HG02798 (cell line): ENCODE results near the gene IL18R1.

ENCODE experiments used
- ATAC-seq: cut with Tn5 transposase; IDR thresholded peaks from one replicate; pipeline ENCODE4 v1.9.1; 2021; ENCODE audit warnings: mild to moderate bottlenecking; ENCODE audit not compliant: unreplicated experiment, poor library complexity

The IL18R1 gene

DNA sequence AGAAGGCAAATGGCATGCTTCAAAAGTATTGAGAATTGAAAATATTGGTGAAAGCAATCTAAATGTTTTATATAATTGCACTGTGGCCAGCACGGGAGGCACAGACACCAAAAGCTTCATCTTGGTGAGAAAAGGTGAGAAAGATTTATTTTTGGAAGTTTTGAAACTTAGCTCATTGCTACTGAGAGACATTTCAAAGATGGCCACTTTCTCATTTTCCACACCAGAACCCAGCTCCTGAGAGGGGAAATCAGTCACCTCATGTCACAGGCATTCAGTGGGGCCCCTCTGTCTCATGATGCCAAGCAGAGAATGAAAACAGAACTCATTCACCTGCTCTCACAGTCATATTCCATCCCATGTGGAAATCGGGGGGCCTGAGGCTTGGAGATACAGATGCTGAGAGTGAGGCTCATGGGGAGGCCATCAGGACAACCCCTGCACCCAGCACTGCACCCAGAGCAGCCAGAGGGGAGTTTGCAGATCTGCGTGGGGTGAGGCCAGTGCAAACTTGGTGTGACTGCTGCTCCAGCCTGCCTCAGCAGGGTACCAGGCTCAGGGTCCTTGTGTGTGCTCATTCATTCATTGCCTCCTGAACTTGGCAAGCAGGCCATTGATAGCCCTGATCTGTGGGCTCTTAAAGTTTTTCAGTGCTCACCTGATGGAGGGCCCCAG is 31.4 kb downstream of the IL18R1 start:
- ATAC-seq = no peak

DNA sequence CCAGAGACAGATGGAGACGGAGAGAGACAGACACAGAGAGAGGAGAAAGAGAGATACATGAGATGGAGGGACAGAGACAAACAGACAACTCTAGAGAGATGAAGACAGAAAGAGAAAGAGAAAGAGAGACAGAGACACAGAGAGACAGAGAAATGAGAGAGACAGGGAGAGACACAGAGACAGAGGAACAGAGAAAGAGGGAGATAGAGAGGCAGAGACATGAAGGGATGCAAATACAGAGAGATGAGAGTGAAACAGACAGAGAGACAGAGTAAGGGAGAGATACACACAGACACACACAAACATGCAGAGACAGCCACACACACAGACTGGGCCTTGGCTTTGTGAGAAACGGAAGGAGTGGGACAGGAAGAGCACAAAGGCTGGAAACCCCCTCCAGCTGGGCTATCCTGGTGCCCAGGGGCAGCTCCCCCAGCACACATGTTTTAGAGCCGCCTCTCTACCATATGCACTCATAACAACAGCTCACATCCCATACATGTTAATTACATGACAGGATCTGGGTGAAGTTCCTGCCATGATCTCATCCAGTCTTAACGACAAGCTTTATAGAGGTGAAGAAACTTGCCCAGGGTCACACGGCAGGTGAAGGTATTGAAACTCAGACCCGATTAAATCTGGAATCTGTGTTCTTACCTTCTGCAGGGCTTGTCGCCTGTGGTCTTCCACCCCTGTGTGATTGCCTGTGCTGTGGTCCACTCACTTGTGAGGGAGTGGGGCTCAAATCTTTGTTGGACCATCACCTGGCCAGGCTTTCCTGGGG is 32.4 kb downstream of the IL18R1 start:
- ATAC-seq = peak; percentile 54

DNA sequence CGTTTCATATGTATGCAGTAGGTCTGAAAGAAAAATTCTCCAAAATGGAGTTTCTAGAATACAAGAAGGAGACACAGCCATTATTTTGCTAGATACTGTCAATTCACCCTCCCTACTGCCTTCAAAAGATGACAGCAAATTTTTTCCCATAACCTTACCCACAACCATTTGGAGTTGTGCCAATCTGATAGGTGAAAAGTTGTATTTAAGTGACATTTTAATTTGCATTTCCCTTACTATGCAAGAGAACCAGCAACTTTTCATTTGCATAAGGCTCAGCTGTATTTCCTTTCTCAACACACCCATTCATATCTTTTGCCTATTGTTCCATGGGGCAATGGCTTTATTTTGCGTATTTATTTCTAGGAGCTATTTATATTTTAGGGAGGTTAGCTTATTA is 36.0 kb downstream of the IL18R1 start:
- no peak for ATAC-seq

DNA sequence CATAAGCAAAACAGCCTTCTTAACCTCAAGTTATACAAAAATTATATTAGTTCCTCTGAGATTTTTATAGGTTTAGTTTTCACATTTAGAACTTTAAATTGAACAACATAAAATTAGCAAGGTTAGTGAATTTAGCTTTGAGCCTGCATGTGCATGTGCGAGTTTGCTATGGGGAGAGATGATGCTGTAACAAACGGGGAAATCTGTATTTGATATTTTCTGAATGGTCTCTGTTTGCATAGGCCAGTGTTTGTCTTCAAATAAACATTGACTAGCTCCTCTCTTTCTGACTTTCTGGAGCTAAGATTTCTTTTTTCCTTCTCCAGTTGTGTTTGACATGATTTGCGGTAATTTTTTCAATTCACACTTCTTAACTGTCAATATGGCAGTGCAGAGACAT is 36.5 kb downstream of the IL18R1 start:
- no peak for ATAC-seq

DNA sequence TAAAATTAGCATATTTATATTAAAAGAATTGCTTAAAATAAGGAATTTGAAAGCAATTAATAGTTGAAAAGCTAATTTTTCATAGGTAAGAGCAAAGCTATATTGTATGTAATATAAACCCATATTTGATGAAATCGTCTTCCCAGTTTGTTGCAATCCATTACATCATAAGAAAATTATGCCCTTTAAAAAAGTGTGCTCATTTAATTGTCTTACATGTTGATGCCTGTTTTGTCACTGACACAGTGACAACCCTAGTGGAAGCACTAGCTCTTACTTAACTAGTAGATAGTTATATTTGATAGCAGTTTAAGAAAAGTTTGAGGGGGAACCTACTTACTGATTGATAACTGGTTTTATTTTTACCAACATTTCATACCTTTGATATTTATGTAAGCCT is 37.3 kb downstream of the IL18R1 start:
- no peak for ATAC-seq

DNA sequence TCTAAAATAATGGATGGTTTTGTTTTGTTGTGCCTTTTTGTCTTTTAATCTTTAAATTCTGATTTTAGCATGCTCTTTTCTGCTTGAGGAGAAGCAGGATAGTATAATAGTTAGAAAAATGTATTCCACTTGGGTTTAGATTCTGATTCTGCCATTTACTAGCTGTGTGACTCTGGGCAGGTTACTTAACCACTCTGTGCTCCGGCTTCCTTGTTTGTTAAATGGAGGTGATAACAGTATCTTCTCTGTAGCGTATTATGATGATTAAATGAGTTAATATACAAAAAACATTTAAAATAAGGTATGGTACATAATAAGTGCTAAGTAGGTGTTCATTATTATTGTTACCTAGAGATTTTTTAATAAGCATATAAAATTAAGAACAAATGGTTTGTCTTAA is 40.4 kb downstream of the IL18R1 start:
- no peak for ATAC-seq

DNA sequence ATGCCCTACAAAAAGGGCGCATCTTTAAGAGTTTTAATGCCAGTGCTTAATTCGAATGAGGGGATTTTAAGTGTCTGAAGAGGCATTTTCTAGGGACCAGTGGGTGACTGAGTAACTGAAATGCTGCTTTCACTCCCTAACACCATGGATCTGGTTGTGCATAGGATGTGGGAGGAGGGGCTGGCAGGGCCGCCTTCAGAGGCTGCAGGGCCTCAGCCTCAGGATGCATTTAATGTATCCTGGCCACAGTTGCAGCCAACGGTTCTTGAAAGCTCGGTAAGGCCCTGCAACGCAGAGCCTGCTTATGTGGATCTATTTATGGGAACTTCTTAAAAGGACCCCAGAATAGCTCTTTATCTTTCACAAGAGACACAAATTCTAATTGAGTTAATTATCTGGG is 41.6 kb downstream of the IL18R1 start:
- no peak for ATAC-seq

DNA sequence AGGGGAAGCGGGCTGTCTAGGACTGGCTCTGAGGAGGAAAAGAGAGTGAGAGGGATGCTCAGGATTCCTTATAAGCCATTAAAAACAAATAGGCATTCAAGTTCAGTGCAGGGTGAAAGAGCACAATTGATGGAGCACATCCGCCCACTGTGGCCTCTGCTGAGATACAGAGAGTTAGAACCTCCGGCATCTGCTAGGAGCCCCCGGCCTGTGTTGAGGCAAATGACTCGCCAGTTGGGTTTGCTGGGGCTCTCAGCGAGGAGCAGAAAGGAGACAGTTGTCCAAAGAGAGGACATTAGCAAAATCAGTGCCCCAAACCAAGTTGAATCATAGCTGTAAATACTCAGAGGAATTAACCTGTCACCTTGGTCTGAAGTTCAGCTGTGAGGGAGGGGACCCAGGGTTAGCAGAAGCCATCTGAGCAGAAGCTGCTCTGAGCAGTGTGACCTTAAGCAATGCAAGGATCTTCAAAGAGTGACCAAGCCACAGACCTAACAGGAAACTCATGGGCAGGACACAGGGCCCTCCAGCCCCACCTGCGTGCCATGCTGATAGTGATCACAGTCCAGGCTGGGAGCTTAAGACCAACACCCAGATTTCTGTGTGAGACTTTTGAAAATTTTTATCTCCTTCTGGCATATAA is 44.0 kb downstream of the IL18R1 start:
- no peak for ATAC-seq

DNA sequence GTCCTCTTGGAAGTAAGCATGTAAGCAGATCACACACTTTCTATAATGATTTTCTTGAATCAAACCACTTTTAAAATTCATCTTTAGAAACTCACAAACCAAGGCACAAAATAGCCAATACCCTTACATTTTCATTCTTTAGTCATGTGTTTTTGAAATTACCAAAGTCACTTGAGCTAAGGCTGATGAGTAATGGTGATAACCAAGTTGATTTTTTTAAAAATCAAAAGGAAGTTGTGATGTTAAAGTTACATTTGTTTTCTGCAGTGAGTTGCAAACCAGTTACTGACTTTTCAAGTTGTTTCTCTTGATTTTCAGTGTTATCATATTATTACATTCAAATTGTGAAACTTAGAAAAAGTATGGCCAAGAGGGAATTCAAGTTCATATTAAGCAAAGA is 45.9 kb downstream of the IL18R1 start:
- no peak for ATAC-seq

DNA sequence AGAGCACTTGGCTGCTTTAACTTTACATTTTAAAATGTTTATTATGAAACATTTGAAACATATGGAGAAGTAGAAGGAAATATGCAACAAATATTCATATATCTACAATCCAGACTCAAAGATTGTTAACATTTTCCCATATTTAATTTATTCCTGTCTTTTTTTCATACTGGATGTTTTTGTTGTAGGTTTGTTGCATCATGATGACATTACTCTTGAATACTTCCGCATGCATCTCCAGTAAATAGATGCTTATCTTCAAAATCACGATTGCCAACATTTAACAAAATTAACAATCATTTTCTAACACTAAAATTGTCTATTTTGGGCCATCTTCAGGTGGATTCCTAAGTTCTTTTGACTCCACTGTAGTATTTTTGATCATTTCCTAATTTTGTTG is 46.3 kb downstream of the IL18R1 start:
- ATAC-seq = no peak

DNA sequence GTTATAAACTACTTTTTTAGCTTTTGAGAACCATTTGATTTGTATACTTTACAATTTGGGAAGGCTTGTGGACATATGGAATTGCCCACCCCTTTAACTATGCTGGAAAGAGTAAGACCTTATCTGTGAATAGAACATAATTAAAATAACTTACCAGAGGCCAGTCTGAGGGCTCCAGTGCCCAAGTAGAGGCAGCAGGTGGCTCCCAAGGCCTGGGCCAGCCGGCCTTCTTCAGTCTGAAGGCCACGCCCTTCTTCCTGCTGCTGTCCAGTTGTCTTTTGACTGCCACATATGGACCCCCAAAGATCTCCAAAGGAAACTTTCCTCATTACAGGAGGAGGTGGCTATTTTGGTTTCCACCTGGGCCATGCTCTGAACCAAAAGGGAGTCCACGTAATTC is 55.4 kb downstream of the IL18R1 start:
- ATAC-seq = no peak

DNA sequence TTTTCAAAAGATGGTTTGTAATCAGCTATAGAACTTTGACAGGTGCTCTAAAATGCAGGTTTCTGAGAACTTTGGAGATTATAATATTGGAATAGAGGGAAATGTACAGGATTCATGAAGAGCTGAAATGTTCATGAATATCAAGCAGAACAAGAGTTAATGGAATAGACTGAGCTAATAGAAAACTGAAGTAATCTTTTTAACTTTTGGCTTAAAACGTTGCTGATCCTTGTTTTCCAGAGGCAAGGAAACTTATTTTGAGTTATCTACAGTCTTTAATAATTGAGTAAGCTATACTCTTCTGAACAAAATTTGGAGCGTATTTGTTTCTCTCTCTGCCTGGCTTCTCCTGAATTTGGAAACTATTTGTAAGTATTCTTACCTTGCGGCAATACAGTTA is 56.6 kb downstream of the IL18R1 start:
- no peak for ATAC-seq

DNA sequence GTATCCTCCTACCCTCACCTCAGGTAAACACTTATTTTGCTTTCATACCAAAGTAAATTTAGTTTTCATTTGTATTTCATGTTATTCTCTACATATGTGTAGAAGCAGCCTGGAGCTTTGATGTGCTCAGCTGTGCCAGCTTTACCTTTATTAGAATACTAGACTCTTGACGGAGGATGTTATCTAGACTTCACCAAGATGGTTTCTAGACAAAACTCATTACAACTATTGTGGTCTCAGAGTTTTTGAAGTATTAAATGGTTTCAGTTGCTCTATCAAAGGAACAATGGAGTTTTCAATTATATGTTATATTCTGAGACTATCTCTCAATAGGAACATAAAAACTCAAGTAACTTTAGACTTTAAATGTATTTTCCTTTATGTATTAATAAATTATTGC is 62.4 kb downstream of the IL18R1 start:
- ATAC-seq = no peak

DNA sequence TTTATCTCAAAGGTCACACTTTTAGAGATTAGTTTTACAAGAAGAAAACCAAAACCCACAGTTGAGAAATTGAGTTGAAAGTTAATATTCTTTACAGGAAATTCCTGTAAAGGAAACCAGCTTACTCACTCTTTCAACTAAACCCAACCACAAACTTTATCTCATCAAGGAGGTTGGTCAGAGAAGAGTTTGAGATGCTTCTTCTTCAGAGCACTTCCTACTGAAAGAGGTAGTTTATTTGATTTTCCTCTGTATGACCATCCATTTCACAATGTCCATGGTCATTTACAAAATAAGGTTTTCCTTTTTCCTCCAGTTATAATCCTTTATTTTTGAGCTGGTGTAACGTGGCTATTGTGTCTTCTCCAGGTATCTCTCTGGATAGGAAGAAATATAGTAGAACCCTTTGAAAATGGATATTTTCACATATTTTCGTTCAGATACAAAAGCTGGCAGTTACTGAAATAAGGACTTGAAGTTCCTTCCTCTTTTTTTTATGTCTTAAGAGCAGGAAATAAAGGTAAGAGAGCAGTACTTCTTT is 62.9 kb downstream of the IL18R1 start:
- ATAC-seq = peak; percentile 60

DNA sequence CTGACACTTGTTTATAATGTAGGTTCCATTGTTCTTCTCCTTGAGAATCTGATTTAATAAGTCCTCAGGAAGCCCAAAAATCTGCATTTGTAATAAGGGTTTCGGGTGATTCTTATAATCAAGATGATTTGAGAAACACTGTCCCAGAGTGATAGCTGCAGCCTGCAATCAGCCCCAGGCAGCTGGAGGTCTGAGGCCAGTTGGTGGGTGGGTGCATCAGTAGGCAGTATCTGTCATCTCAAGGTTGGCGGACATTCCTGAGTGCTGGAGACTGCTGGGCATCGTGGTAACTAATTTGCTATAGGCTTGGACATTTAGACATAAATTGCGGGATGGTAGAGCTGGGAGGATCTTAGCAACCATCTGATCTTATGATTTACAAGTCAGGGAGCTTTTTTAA is 64.7 kb downstream of the IL18R1 start:
- ATAC-seq = no peak

DNA sequence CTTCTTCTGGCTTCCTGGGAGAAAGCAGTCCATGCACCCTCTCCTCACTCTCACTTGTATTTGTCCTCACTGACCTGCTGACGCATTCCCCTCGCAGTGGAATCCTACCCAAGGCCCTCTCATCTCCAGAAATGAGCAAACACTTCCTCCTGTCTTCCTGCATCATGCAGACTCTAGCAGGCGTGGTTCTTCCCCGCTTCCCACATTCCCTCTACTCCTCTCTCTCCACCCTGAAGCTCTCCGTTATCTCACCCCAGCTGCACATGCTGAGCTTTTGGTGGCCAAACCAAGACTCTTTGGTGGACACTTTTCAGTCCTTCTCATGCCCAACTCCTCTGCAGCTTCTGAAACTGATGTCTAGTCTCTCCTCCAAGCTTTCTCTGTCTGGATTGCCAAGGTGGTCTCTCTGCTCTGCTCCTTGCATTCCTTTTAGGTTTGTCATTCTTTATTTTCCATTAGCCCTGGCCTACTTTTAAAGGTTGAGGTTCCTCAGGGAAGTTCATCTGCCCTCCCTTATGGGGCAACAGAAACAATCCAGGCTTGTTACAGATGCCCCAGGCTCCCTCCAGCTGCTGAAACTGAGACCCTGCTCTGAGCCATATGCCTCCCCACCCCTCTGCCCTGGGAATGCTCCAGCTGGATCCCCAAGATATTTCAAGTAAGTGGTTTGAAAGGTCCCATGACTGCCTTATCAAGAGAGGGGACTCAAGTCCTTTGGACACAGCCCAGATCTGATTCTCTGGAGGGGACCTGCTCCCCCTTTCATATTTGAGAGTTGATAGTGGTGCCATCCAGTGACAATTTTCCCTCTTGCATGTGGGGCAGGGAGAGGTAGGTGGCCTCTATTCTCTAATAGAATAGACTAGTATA is 66.5 kb downstream of the IL18R1 start:
- ATAC-seq = no peak

DNA sequence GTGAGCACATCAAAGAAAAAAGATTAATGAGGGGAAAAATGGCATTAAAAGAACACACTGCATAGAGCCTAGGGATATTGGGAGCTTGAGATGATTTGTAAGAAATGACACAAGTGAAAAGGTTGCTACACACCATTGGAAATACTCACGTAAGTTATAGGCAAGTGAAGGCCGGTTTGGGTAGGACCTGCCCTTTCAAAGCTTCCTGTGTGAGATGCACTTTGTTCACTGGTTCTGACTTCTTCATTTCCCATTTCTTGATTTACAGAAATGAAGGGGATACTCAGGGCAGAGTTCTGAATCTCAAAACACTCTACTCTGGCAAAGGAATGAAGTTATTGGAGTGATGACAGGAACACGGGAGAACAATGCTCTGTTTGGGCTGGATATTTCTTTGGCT is 67.3 kb downstream of the IL18R1 start, which contains the start of gene IL18RAP:
IL18RAP (plus strand) TSS at position 251 of the 400 bp plus-strand sequence; CDS start at position 369, 118 bp downstream.
- ATAC-seq = no peak

DNA sequence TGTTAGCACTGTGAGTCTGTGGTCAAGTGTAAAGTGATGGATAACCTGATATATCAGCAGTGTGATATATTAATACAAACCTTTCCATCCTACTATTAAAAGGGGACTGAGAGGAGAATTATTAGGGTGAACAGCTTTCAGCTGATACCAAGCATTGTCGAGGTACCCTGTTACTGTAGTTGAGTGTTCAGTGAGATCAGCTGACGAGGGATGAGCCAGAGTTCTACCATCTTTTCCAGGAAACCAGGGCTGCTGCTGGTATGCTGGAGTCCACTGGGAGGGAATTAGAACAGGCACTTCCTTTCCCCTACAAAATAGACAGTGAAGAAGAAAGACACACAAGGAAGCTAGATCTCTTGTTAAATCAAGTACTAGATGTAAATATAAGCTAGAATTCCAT is 67.8 kb downstream of the IL18R1 start:
- ATAC-seq = no peak

DNA sequence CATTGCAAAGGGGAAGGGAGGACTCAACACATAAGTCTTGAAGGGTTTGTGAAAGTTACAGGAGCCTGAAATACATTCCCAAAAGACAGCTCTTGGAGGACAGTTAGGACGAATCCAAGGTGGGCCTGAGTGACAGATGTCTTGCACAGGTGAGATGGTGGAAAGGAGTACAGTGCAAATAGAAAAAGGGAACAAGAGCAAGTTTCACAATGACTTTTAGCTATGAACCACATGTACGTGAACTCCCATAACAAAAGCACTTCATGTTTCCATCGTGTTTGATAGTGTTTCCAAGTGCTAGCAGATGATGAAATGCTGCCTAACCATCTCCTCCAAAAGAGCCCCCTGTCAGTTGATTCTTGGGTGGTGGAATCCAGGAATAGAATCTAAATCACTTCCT is 69.2 kb downstream of the IL18R1 start:
- ATAC-seq = peak; percentile 76

DNA sequence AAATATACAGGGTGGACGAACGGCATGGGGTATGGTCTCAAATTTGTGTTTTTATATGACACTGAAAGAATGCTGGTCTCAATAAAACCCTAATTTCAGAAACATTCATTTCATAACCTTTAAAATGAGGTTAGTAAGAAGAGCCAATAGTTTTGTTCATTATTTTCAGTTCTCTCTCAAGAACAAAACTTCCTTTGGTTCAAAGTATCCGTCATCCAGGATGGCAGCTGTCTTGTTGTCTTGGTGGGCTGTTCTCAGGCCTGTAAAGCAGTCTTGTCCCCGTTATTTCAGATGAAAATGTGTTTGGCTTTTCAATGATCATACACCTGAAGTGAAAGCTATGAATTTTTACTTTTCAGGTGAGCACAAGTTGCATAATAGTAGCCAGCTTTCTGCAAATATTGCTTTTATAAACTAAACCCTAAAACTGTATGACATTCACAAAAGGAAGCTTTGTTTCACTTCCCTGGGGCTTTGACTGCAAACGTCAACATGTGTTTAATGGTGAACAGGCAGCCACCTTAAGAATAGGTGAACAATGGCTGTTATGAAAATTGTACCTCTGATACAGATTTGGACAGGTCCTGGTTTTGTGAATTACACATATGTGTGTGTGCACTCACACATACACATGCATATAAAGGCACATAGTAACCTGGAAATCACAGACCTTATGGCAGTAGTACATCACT is 70.0 kb downstream of the IL18R1 start:
- no peak for ATAC-seq
